Fibroblast of mammary gland (primary cell): ENCODE measurements around the gene LMBRD1.

Experiments
- DNase-seq: peaks from one replicate; pipeline ENCODE4 v3.0.0-alpha.2; 2010; ENCODE audit warnings: low read depth
- H3K4me3 ChIP-seq: 2 replicates; pipeline ENCODE4 v1.5.1; 2011; ENCODE audit warnings: low read depth, mild to moderate bottlenecking, low read length, moderate library complexity; ENCODE audit not compliant: control insufficient read depth
- CTCF ChIP-seq: conservative IDR thresholded peaks from 2 replicates; pipeline ENCODE4 v1.5.1; 2011; ENCODE audit warnings: low read depth, low read length, inconsistent platforms; ENCODE audit not compliant: control insufficient read depth, insufficient read depth

LMBRD1 gene

GRCh38 chr6:69756907-69757306, 39.9 kb downstream of the LMBRD1 start:
- no peak overlapping the region for H3K4me3 ChIP-seq
- no peak for DNase-seq
- TF ChIP-seq CTCF: no peak

- TF ChIP-seq CTCF: no peak
- no peak overlapping the region for H3K4me3 ChIP-seq
- DNase-seq: no peak
Observed at GRCh38 chr6:69756366-69756765, 40.4 kb downstream of the LMBRD1 start.

DNA sequence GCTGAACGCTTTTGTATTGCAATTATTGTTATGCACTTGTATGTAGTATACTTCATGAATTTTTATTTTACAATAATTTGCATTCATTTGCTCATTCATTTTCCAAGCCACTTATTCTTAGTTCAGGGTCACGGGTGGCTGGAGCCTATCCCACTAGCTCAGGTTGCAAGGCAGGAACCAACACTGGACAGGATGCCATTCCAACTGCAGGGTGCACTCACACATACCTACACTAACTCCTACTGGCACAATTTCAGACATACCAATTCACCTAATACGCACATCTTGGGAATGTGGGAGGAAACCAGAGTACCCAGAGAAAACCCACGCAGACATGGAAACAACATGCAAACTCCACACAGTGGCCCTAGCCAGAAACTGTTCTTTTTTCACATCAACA, 61.8 kb downstream of the LMBRD1 start:
- DNase-seq: no peak
- no peak overlapping the region for H3K4me3 ChIP-seq
- TF ChIP-seq CTCF: no peak

GRCh38 chr6:69732640-69733039, 64.2 kb downstream of the LMBRD1 start:
- DNase-seq: peak; percentile 21
- H3K4me3 ChIP-seq: no peak overlapping the region
- TF ChIP-seq CTCF: peak; percentile 10

DNA sequence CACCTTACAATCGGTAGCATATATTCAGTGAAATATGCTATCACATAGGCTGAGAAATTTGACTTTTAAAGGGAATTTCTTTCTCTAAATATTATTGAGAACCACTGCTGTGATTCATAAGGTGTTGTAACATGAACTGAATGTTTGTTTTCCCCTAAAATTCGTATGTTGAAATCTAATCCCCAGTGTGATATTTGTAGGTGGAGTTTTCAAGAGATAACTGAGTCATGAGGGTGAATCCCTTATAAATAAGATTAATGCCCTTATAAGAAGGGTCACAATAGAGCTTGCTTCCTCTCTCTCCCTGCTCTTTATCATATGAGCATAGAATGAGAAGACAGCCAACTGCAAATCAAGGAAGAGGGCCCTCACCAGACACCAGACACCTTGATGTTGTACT, 64.8 kb downstream of the LMBRD1 start:
- peak; percentile 77 for DNase-seq
- no peak for TF ChIP-seq CTCF
- no peak overlapping the region for H3K4me3 ChIP-seq

- peak; percentile 13 for DNase-seq
- H3K4me3 ChIP-seq: no peak overlapping the region
- TF ChIP-seq CTCF: peak; percentile 20
Observed at GRCh38 chr6:69729870-69730449, 66.8 kb downstream of the LMBRD1 start.

GRCh38 chr6:69722683-69723082, 74.1 kb downstream of the LMBRD1 start:
- no peak for TF ChIP-seq CTCF
- DNase-seq: no peak
- H3K4me3 ChIP-seq: no peak overlapping the region
